SK-N-SH treated with all-trans-retinoic acid at 6 μM for 48 hours (cell line): ENCODE results near the gene PRF1.
"Not testable (repeated sequence)": the region's sequence is repeated elsewhere in the genome, so short reads cannot be mapped to it uniquely, and the experiment has no call there.

Source experiments
- ARNTL ChIP-seq: fragments of 450-650 bp; formaldehyde crosslinking; IDR thresholded peaks from 2 replicates; pipeline ENCODE4 v1.5.0; 2020; ENCODE audit warnings: low read depth, mild to moderate bottlenecking, moderate library complexity, borderline replicate concordance
- CSDC2 ChIP-seq: fragments of 250-450 bp; sonication (Bioruptor Pico); IDR thresholded peaks from 2 replicates; pipeline ENCODE4 v1.5.0; 2020; ENCODE audit warnings: mild to moderate bottlenecking, moderate library complexity
- GLIS3 ChIP-seq: fragments of 250-450 bp; sonication (Bioruptor Pico); IDR thresholded peaks from 2 replicates; pipeline ENCODE4 v1.5.0; 2020; ENCODE audit warnings: mild to moderate bottlenecking, moderate library complexity
- OSR1 ChIP-seq: fragments of 250-450 bp; sonication (Bioruptor Pico); IDR thresholded peaks from 2 replicates; pipeline ENCODE4 v1.8.0; 2022; ENCODE audit warnings: moderate library complexity, mild to moderate bottlenecking, inconsistent platforms
- PPARA ChIP-seq: fragments of 250-450 bp; sonication (Bioruptor Pico); IDR thresholded peaks from 2 replicates; pipeline ENCODE4 v1.5.0; 2020; ENCODE audit warnings: mild to moderate bottlenecking, borderline replicate concordance
- ZFP3 ChIP-seq: fragments of 250-450 bp; sonication (Bioruptor Pico); IDR thresholded peaks from 2 replicates; pipeline ENCODE4 v1.5.0; 2020; ENCODE audit warnings: mild to moderate bottlenecking, moderate library complexity
- ZFP30 ChIP-seq: fragments of 450-650 bp; formaldehyde crosslinking; IDR thresholded peaks from 2 replicates; pipeline ENCODE4 v1.5.0; 2022; ENCODE audit warnings: mild to moderate bottlenecking, moderate library complexity
- ZNF565 ChIP-seq: fragments of 450-650 bp; formaldehyde crosslinking; conservative IDR thresholded peaks from 2 replicates; pipeline ENCODE4 v1.5.0; 2020; ENCODE audit warnings: low read depth, mild to moderate bottlenecking, moderate library complexity
- ZNF70 ChIP-seq: fragments of 450-650 bp; formaldehyde crosslinking; IDR thresholded peaks from 2 replicates; pipeline ENCODE4 v1.5.0; 2020; ENCODE audit warnings: mild to moderate bottlenecking, moderate library complexity
- TF ChIP-seq, protein P1 (sequence below): fragments of 250-450 bp; sonication (Bioruptor Pico); IDR thresholded peaks from 2 replicates; pipeline ENCODE4 v1.5.0; 2020; ENCODE audit warnings: mild to moderate bottlenecking, moderate library complexity
- TF ChIP-seq, protein P2 (sequence below): fragments of 250-450 bp; sonication (Bioruptor Pico); IDR thresholded peaks from 2 replicates; pipeline ENCODE4 v1.5.1; 2020; ENCODE audit warnings: low read depth, mild to moderate bottlenecking, moderate library complexity
- TF ChIP-seq, protein P3 (sequence below): fragments of 250-450 bp; sonication (Bioruptor Pico); IDR thresholded peaks from 2 replicates; pipeline ENCODE4 v1.8.0; 2020; ENCODE audit warnings: mild to moderate bottlenecking, moderate library complexity, borderline replicate concordance

DNA sequence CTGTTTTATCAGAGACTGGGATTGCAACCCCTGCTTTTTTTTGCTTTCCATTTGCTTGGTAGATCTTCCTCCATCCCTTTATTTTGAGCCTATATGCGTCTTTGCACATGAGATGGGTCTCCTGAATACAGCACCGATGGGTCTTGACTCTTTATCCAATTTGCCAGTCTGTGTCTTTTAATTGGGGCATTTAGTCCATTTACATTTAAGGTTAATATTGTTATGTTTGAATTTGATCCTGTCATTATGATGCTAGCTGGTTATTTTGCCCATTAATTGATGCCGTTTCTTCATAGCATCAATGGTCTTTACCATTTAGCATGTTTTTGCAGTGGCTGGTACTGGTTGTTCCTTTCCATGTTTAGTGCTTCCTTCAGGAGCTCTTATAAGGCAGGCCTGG, 40.7 kb upstream of the PRF1 start:
- TF ChIP-seq ZNF70; ARNTL (CRISPR knock-in tag); PPARA; CSDC2 (CRISPR knock-in tag); ZFP3; ZNF565 (CRISPR knock-in tag); OSR1 (CRISPR knock-in tag); ZFP30 (CRISPR knock-in tag); GLIS3 (CRISPR knock-in tag): not testable (repeated sequence)
- TF ChIP-seq, protein P1, sequence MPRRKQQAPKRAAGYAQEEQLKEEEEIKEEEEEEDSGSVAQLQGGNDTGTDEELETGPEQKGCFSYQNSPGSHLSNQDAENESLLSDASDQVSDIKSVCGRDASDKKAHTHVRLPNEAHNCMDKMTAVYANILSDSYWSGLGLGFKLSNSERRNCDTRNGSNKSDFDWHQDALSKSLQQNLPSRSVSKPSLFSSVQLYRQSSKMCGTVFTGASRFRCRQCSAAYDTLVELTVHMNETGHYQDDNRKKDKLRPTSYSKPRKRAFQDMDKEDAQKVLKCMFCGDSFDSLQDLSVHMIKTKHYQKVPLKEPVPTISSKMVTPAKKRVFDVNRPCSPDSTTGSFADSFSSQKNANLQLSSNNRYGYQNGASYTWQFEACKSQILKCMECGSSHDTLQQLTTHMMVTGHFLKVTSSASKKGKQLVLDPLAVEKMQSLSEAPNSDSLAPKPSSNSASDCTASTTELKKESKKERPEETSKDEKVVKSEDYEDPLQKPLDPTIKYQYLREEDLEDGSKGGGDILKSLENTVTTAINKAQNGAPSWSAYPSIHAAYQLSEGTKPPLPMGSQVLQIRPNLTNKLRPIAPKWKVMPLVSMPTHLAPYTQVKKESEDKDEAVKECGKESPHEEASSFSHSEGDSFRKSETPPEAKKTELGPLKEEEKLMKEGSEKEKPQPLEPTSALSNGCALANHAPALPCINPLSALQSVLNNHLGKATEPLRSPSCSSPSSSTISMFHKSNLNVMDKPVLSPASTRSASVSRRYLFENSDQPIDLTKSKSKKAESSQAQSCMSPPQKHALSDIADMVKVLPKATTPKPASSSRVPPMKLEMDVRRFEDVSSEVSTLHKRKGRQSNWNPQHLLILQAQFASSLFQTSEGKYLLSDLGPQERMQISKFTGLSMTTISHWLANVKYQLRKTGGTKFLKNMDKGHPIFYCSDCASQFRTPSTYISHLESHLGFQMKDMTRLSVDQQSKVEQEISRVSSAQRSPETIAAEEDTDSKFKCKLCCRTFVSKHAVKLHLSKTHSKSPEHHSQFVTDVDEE (CRISPR knock-in tag) = not testable (repeated sequence)
- TF ChIP-seq, protein P2, sequence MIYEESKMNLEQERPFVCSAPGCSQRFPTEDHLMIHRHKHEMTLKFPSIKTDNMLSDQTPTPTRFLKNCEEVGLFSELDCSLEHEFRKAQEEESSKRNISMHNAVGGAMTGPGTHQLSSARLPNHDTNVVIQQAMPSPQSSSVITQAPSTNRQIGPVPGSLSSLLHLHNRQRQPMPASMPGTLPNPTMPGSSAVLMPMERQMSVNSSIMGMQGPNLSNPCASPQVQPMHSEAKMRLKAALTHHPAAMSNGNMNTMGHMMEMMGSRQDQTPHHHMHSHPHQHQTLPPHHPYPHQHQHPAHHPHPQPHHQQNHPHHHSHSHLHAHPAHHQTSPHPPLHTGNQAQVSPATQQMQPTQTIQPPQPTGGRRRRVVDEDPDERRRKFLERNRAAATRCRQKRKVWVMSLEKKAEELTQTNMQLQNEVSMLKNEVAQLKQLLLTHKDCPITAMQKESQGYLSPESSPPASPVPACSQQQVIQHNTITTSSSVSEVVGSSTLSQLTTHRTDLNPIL = not testable (repeated sequence)
- TF ChIP-seq, protein P3, sequence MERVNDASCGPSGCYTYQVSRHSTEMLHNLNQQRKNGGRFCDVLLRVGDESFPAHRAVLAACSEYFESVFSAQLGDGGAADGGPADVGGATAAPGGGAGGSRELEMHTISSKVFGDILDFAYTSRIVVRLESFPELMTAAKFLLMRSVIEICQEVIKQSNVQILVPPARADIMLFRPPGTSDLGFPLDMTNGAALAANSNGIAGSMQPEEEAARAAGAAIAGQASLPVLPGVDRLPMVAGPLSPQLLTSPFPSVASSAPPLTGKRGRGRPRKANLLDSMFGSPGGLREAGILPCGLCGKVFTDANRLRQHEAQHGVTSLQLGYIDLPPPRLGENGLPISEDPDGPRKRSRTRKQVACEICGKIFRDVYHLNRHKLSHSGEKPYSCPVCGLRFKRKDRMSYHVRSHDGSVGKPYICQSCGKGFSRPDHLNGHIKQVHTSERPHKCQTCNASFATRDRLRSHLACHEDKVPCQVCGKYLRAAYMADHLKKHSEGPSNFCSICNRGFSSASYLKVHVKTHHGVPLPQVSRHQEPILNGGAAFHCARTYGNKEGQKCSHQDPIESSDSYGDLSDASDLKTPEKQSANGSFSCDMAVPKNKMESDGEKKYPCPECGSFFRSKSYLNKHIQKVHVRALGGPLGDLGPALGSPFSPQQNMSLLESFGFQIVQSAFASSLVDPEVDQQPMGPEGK = not testable (repeated sequence)
